ENCODE data around the gene STARD7. TPM values are rescaled to one million over a fixed set of nuclear protein-coding genes. Genes with fewer than 3 reads are reported as not detected.

STARD7 gene
- total RNA-seq, 2 donors from 2014 or later = 153 to 206 TPM

DNA sequence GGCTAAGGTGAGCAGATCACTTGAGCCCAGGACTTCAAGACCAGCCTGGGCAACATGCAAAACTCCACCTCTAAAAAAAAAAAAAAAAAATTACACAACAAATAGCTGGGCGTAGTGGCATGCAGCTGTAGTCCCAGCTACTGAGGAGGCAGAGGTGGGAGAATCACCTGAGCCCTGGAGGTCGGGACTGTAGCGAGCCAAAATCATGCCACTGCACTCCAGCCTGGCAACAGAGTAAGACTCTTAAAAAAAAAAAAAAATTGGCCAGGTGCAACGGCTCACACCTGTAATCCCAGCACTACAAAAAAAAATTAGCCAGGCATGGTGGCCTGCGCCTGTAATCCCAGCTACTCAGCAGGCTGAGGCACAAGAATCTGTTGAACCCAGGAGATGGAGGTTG is 7.3 kb downstream of the STARD7 start:
- H3K36me3 Mint-ChIP-seq = peaks cover 9% of the 10 kb centered on the region
- no peak overlapping the region for H3K27ac Mint-ChIP-seq
- H3K27me3 Mint-ChIP-seq = no peaks in the 10 kb centered on the region

GRCh38 chr2:96198921-96199320 is 9.7 kb downstream of the STARD7 start:
- Mint-ChIP-seq H3K4me3 (no peak overlapping the region), H3K9me3 (no peaks in the 10 kb centered on the region), H3K4me1 (ENCODE audit: low read depth in 2 of 2) (peaks cover 42 to 53% of the 10 kb centered on the region in 2 donors), H3K36me3 (peaks cover 10% of the 10 kb centered on the region), H3K27me3 (no peaks in the 10 kb centered on the region), H3K27ac (peak overlapping the region in 1 of 2 donors; percentile 53)
- ATAC-seq = no peak
- DNase-seq (ENCODE audit: low spot score) = no peak

More for the DNA sequence above, 7.3 kb downstream of the STARD7 start:
- DNase-seq (ENCODE audit: low spot score) = no peak
- ATAC-seq = no peak
- Mint-ChIP-seq H3K4me1 (ENCODE audit: low read depth in 2 of 2) (peaks cover 52 to 67% of the 10 kb centered on the region in 2 donors), H3K4me3 (no peak overlapping the region), H3K9me3 (no peaks in the 10 kb centered on the region)

DNA sequence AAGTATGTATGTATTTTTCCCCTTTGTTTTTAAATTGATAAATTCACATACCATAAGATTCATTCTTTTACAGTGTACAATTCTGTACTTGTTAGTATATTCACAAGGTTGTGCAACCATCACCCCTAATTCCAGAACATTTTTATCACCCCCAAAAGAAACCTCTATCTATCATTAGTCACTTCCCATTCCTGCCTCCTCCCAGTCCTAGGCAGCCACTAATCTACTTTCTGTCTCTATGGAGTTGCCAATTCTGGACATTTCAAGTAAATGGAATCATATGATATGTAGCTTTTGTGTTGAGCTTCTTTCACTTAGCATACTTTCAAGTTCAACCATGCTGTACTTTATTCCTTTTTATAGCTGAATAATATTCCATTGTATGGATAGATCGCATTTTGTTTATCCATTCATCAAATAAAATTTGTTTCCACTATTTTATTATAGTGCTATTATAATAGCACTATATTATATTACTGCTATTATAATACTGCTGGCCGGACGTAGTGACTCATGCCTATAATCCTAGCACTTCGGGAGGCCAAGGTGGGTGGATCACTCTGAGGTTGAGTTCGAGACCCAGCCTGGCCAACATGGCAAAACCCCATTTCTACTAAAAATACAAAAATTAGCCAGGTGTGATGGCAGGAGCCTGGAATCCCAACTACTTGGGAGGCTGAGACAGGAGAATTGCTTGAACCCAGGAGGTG is 10.9 kb downstream of the STARD7 start:
- Mint-ChIP-seq H3K27me3 (no peaks in the 10 kb centered on the region), H3K4me1 (ENCODE audit: low read depth in 2 of 2) (peaks cover 35 to 51% of the 10 kb centered on the region in 2 donors), H3K27ac (no peak overlapping the region), H3K9me3 (no peaks in the 10 kb centered on the region), H3K36me3 (peaks cover 22% of the 10 kb centered on the region), H3K4me3 (no peak overlapping the region)
- DNase-seq (ENCODE audit: low spot score) (no peak), ATAC-seq (no peak)

DNA sequence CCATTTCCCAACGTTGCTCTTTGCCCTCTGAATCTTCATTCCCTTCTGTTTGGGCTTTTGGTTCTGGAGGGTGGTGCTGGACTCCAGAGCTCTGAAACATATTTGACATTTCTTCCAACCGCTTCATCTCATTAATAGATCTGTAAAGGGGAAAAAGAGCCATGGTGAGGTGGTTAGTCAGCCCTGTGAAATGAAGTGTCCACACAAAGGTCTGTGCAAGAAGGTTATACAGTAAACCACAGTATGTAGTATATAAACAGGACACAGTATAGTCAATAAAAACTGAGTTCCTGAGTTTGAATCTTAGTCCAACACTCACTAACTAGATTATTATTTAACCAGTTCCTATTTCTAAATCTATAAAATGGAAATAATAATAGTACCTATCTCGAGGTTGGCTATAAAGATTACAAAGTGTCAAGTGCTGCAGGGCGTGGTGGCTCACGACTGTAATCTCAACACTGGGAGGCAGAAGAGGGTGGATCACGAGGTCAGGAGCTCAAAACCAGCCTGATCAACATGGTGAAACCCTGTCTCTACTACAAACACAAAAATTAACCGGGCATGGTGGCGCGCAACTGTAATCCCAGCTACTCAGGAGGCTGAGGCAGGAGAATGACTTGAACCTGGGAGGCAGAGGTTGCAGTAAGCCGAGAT is 13.1 kb downstream of the STARD7 start:
- H3K9me3 Mint-ChIP-seq = no peaks in the 10 kb centered on the region
- H3K27me3 Mint-ChIP-seq = no peaks in the 10 kb centered on the region
- H3K4me3 Mint-ChIP-seq = no peak overlapping the region
- no peak for DNase-seq (ENCODE audit: low spot score)
- H3K27ac Mint-ChIP-seq = peak overlapping the region in 1 of 2 donors; percentile 56
- ATAC-seq = no peak
- peaks cover 36% of the 10 kb centered on the region for H3K36me3 Mint-ChIP-seq
- H3K4me1 Mint-ChIP-seq (ENCODE audit: low read depth in 2 of 2) = peaks cover 24 to 39% of the 10 kb centered on the region in 2 donors

DNA sequence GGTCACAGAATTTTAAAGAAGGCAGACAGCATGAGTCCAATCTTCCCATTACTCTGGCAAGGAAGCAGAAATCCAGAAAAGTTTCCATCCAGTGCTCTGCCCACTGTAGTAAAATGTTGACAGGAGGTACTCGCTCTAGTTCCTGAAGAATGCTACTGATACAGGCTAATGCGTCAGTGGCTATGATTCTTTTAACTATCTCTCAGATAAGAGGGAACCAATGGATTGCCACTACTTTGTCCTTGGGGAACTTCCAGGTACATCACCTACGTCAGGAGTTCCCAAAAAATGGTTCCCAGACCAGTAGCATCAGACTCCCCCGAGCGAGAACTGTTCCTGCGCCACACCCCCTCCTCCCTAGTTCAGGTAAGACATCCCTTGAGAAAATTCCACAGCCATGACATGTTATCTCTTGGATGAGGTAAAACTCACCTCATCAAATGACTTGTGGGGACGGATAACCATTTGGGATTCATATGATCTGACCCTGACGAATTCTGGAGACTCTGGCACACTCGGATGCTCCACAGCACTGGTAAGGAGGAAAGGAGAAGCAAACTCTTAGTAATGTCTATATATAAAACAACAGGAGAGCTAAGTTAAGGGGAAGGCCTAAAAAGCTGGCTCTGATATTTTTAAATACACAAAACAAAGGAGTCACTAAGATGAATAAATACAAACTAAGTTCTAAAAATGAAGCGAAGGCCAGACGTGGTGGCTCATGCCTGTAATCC is 16.5 kb downstream of the STARD7 start:
- Mint-ChIP-seq H3K27me3 (no peaks in the 10 kb centered on the region), H3K4me3 (no peak overlapping the region), H3K4me1 (ENCODE audit: low read depth in 2 of 2) (peaks cover 13 to 17% of the 10 kb centered on the region in 2 donors), H3K27ac (no peak overlapping the region), H3K9me3 (no peaks in the 10 kb centered on the region), H3K36me3 (peaks cover 36% of the 10 kb centered on the region)
- ATAC-seq (no peak), DNase-seq (ENCODE audit: low spot score) (no peak)

GRCh38 chr2:96188821-96189526 is 19.7 kb downstream of the STARD7 start:
- no peak for ATAC-seq
- H3K36me3 Mint-ChIP-seq = peaks cover 48% of the 10 kb centered on the region
- no peak overlapping the region for H3K4me3 Mint-ChIP-seq
- peaks cover 5 to 20% of the 10 kb centered on the region in 2 donors for H3K4me1 Mint-ChIP-seq (ENCODE audit: low read depth in 2 of 2)
- H3K27me3 Mint-ChIP-seq = no peaks in the 10 kb centered on the region
- H3K9me3 Mint-ChIP-seq = no peaks in the 10 kb centered on the region
- no peak for DNase-seq (ENCODE audit: low spot score)
- no peak overlapping the region for H3K27ac Mint-ChIP-seq

- Mint-ChIP-seq H3K36me3 (peaks cover 26% of the 10 kb centered on the region), H3K4me3 (no peak overlapping the region), H3K27ac (no peak overlapping the region), H3K4me1 (ENCODE audit: low read depth in 2 of 2) (peaks cover 6 to 16% of the 10 kb centered on the region in 2 donors), H3K27me3 (no peaks in the 10 kb centered on the region), H3K9me3 (no peaks in the 10 kb centered on the region)
- ATAC-seq = no peak
- no peak for DNase-seq (ENCODE audit: low spot score)
Measured at GRCh38 chr2:96186562-96186961, 22.1 kb downstream of the STARD7 start.

- no peak for ATAC-seq
- Mint-ChIP-seq H3K27me3 (no peaks in the 10 kb centered on the region), H3K4me1 (ENCODE audit: low read depth in 2 of 2) (peaks cover 14 to 26% of the 10 kb centered on the region in 2 donors), H3K4me3 (no peak overlapping the region), H3K9me3 (no peaks in the 10 kb centered on the region), H3K36me3 (peaks cover 22% of the 10 kb centered on the region), H3K27ac (peak overlapping the region; percentile 26 to 52)
- DNase-seq (ENCODE audit: low spot score) = no peak
Measured at GRCh38 chr2:96185516-96185915, 23.1 kb downstream of the STARD7 start.

DNA sequence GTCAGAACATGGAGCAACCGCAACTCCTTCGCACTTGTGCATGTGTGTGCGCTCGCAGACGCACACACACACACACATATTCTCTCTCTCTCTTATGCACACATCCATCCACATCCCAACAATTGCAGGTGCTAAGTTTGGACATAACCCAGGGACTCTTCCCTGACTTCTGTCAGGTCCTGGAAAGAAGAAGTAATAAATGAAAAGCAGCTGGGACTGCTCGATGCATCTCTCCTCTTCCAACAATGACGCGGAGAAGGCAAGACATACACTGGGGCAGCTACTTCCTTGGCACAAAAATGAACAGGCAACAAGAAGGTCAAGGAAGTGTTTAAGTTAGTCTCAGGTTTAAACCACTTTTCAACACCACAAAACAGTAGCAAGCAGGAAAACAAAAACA is 23.6 kb downstream of the STARD7 start:
- ATAC-seq (no peak), DNase-seq (ENCODE audit: low spot score) (no peak)
- Mint-ChIP-seq H3K4me1 (ENCODE audit: low read depth in 2 of 2) (peaks cover 16 to 27% of the 10 kb centered on the region in 2 donors), H3K36me3 (peaks cover 22% of the 10 kb centered on the region), H3K27me3 (no peaks in the 10 kb centered on the region), H3K9me3 (no peaks in the 10 kb centered on the region), H3K27ac (peak overlapping the region; percentile 26 to 52), H3K4me3 (no peak overlapping the region)

DNA sequence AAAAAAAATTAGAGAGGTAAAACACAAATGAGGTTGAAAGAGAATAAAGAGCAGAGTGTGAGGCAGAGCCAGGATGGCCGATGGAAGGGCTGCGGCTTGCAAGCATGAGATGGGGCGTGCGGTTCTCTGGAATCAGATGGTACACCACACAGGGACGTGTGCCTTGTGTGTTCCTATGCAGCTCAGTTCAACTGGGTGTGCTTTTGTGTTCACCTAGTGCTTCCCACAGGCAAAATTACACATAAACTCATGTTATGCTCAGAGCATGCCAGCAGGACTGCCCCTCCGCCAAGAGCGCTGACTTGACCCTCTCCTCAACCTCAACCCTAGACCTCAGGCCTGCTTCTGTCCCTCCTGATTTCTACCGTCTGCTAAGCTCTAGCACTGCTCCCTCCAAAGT is 24.4 kb downstream of the STARD7 start:
- Mint-ChIP-seq H3K36me3 (peaks cover 22% of the 10 kb centered on the region), H3K4me1 (ENCODE audit: low read depth in 2 of 2) (peaks cover 22 to 33% of the 10 kb centered on the region in 2 donors), H3K27ac (no peak overlapping the region), H3K27me3 (no peaks in the 10 kb centered on the region), H3K4me3 (no peak overlapping the region), H3K9me3 (no peaks in the 10 kb centered on the region)
- DNase-seq (ENCODE audit: low spot score) (no peak), ATAC-seq (no peak)

GRCh38 chr2:96181529-96181928 is 27.1 kb downstream of the STARD7 start:
- Mint-ChIP-seq H3K27me3 (no peaks in the 10 kb centered on the region), H3K27ac (peak overlapping the region; percentile 0 to 3), H3K4me1 (ENCODE audit: low read depth in 2 of 2) (peaks cover 22 to 33% of the 10 kb centered on the region in 2 donors), H3K36me3 (peaks cover 22% of the 10 kb centered on the region), H3K9me3 (no peaks in the 10 kb centered on the region), H3K4me3 (no peak overlapping the region)
- no peak for DNase-seq (ENCODE audit: low spot score)
- no peak for ATAC-seq

GRCh38 chr2:96180521-96180920 is 28.1 kb downstream of the STARD7 start:
- ATAC-seq (peak; percentile 63 to 76), DNase-seq (ENCODE audit: low spot score) (no peak)
- no peak overlapping the region for H3K4me3 Mint-ChIP-seq
- H3K9me3 Mint-ChIP-seq = no peaks in the 10 kb centered on the region
- H3K27me3 Mint-ChIP-seq = no peaks in the 10 kb centered on the region
- H3K27ac Mint-ChIP-seq = peak overlapping the region in 1 of 2 donors; percentile 0
- H3K4me1 Mint-ChIP-seq (ENCODE audit: low read depth in 2 of 2) = peaks cover 22 to 31% of the 10 kb centered on the region in 2 donors
- H3K36me3 Mint-ChIP-seq = peaks cover 13% of the 10 kb centered on the region

DNA sequence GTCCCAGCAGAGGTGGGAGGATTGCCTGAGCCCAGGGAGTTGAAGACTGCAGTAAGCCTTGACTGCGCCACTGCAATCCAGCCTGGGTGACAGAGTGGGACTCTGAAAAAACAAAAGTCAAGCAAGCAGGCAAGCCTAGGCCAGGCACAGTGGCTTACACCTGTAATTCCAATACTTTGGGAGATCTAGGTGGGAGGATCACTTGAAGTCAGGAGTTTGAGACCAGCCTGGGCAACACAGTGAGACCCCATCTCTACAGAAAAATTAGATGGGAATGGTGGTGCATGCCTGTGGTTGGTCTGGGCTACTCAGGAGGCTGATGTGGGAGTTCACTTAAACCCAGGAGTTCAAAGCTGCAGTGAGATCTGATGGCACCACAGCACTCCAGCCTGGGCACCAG is 28.6 kb downstream of the STARD7 start:
- H3K36me3 Mint-ChIP-seq = peaks cover 8% of the 10 kb centered on the region
- H3K4me3 Mint-ChIP-seq = no peak overlapping the region
- ATAC-seq (no peak), DNase-seq (ENCODE audit: low spot score) (no peak)
- no peaks in the 10 kb centered on the region for H3K9me3 Mint-ChIP-seq
- no peaks in the 10 kb centered on the region for H3K27me3 Mint-ChIP-seq
- H3K27ac Mint-ChIP-seq = peak overlapping the region in 1 of 2 donors; percentile 31
- peaks cover 22 to 26% of the 10 kb centered on the region in 2 donors for H3K4me1 Mint-ChIP-seq (ENCODE audit: low read depth in 2 of 2)

Measured in natural killer cell treated with Interleukin-12 subunit alpha and Interleukin-12 subunit beta and Interleukin-15 and Interleukin-18, amount 100 ng/mL, for 72 hours (primary cell).